ENCODE measurements around the gene GLS.

- TF ChIP-seq CTCF (IDR thresholded peaks at IDR 0.05) (no peak), POLR2A (IDR thresholded peaks at IDR 0.05) (no peak)
Observed at GRCh38 chr2:190986221-190986953, 105.8 kb downstream of the GLS start.

Measured in body of pancreas (tissue), 4 donors.